Stimulated activated effector memory CD8-positive, alpha-beta T cell treated with anti-CD3 and anti-CD28 coated beads, Interleukin-12 subunit alpha, Interleukin-12 subunit beta, amount 100 ng/mL, for 72 hours (primary cell): Measurements from ENCODE around the gene RPE.
A peak's percentile ranks its signal among the peaks of the same experiment; 100 is the strongest.

Source experiments
- ATAC-seq: fragments of 150-1000 bp; cut with Tn5 transposase; 2 replicates; pipeline ENCODE4 v1.10.0; 2021
- DNase-seq, 2 donors: peaks; one replicate each; pipeline ENCODE4 v3.0.0; 2021 to 2022; ENCODE audit warnings: low spot score in 2 of 2
- H3K27ac Mint-ChIP-seq: one replicate; pipeline ENCODE4 v1.8.0; 2022; ENCODE audit warnings: mild to moderate bottlenecking, mixed read lengths
- H3K36me3 Mint-ChIP-seq: one replicate; pipeline ENCODE4 v1.8.0; 2022; ENCODE audit warnings: mild to moderate bottlenecking, mixed read lengths
- H3K4me1 Mint-ChIP-seq: one replicate; pipeline ENCODE4 v1.8.0; 2022; ENCODE audit warnings: mixed read lengths
- H3K4me3 Mint-ChIP-seq: one replicate; pipeline ENCODE4 v1.8.0; 2022; ENCODE audit warnings: mild to moderate bottlenecking, mixed read lengths
- H3K9me3 Mint-ChIP-seq: one replicate; pipeline ENCODE4 v1.8.0; 2022; ENCODE audit warnings: mixed read lengths

The RPE gene

GRCh38 chr2:210002158-210003157 lies at the start of gene RPE:
Gene RPE (plus strand): TSS chr2:210002638. CDS start chr2:210002662, 24 bp downstream.
- peaks cover 34% of the 10 kb centered on the region for H3K36me3 Mint-ChIP-seq

GRCh38 chr2:209956271-209956670 lies 46.2 kb upstream of the RPE start:
- Mint-ChIP-seq H3K36me3 (no peaks in the 10 kb centered on the region), H3K9me3 (no peaks in the 10 kb centered on the region), H3K4me3 (no peak overlapping the region), H3K27ac (no peak overlapping the region), H3K4me1 (no peaks in the 10 kb centered on the region)
- ATAC-seq (no peak), DNase-seq (no peak)

More at GRCh38 chr2:210002158-210003157, at the start of gene RPE:
- Mint-ChIP-seq H3K4me1 (peaks cover 45% of the 10 kb centered on the region), H3K27ac (peak within 1 kb of the TSS; percentile 96), H3K4me3 (peak within 1 kb of the TSS; percentile 97), H3K9me3 (no peaks in the 10 kb centered on the region)
- ATAC-seq: peak; percentile 99
- peak; percentile 91 to 98 for DNase-seq

- no peak overlapping the region for H3K4me3 Mint-ChIP-seq
- no peak overlapping the region for H3K27ac Mint-ChIP-seq
- no peaks in the 10 kb centered on the region for H3K4me1 Mint-ChIP-seq
- H3K36me3 Mint-ChIP-seq: no peaks in the 10 kb centered on the region
- DNase-seq (no peak), ATAC-seq (no peak)
- no peaks in the 10 kb centered on the region for H3K9me3 Mint-ChIP-seq
These were observed 44.4 kb upstream of the RPE start for GRCh38 chr2:209958016-209958415.

DNA sequence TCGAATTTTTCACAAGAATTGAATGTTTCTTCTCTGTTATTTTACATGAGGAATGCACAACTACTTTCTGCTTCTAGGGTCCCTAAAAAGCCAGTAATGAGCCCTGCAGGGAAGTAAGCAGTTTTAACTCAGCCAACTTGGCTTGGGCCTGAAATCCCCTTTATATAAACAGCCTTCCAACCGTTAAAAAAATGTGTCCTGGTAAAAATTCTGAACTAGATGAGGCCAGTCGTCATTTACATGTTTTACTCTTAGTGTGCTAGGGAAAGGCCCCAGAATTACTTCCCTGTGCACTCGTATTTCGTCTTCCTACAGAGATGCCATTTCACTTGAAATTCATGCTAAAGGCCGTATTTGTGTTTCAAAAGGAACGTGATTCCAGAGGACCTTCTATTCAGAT lies 42.4 kb upstream of the RPE start:
- Mint-ChIP-seq H3K9me3 (no peaks in the 10 kb centered on the region), H3K4me3 (no peak overlapping the region), H3K36me3 (no peaks in the 10 kb centered on the region), H3K4me1 (no peaks in the 10 kb centered on the region), H3K27ac (no peak overlapping the region)
- no peak for DNase-seq
- ATAC-seq: no peak

DNA sequence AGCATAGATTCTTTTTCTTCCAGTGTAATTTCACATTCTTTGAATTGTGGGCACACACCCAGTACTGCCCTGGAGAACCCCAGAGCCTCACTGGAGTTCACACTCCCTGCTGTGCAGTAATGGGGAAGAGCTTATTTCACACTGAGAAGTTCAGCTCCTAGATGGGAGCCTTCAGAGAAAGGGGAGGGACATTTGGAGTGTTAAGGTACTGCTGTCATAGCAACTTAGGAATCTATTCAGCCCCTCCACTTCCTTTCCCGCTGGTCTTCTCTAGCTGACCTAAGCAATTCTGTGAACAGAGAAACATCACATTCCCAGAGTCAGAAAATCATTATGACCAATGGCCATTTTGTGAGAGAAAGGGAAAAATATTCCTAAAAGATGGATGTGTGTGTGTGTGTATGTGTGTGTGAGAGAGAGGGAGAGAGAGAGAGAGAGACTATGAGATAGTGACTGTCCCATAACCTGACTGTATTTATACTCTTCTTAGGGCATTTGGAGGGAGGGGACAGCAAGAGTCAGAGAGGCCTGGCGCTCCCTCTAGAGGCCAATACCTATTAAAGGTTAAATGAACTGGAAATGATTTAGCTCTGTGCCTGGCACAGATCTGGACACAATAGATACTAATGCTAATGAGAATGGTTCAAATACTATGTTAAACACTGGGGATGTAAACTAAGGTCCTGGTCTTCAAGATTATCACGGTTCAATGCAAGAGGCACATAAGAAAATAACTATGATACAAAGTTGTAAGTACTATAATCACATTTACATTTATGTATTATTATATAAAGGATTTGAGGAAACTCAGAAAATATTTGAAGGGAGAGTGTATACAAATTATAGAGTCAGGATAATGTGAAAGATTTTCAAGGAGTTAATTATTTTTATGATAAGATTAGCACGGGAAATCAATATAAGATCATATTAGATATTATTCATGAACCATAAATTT lies 41.5 kb upstream of the RPE start:
- DNase-seq: peak in 1 of 2 donors; percentile 52

GRCh38 chr2:209965723-209966122 lies 36.7 kb upstream of the RPE start:
- Mint-ChIP-seq H3K36me3 (no peaks in the 10 kb centered on the region), H3K9me3 (no peaks in the 10 kb centered on the region)
- no peak for DNase-seq

More for the DNA sequence above, 41.5 kb upstream of the RPE start:
- no peaks in the 10 kb centered on the region for H3K9me3 Mint-ChIP-seq
- no peak overlapping the region for H3K4me3 Mint-ChIP-seq
- ATAC-seq: peak; percentile 74
- no peaks in the 10 kb centered on the region for H3K36me3 Mint-ChIP-seq
- no peak overlapping the region for H3K27ac Mint-ChIP-seq
- H3K4me1 Mint-ChIP-seq: no peaks in the 10 kb centered on the region

DNA sequence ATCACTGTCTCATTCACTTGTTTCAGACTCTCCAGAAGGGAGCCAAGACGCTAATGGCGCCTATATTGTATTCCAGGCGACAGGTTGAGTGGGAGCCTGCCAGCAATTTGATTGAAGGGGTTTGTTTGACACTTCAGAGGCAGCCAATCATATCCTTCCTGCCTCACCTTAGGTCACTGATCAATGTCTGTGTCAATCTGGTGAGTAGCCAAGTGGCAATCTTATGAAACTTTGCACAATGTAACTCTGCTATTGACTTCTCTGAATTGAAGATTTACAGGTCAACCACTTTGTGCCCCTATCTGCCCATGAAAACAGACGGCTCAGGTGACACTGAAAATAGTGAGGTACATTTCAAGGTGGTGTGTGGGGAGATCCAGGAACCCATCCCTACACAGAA lies 32.7 kb upstream of the RPE start:
- Mint-ChIP-seq H3K4me3 (no peak overlapping the region), H3K36me3 (no peaks in the 10 kb centered on the region), H3K9me3 (no peaks in the 10 kb centered on the region), H3K27ac (no peak overlapping the region), H3K4me1 (no peaks in the 10 kb centered on the region)
- DNase-seq (no peak), ATAC-seq (no peak)

More at GRCh38 chr2:209965723-209966122, 36.7 kb upstream of the RPE start:
- no peak for ATAC-seq
- no peaks in the 10 kb centered on the region for H3K4me1 Mint-ChIP-seq
- no peak overlapping the region for H3K4me3 Mint-ChIP-seq
- no peak overlapping the region for H3K27ac Mint-ChIP-seq

- no peaks in the 10 kb centered on the region for H3K4me1 Mint-ChIP-seq
- no peaks in the 10 kb centered on the region for H3K9me3 Mint-ChIP-seq
- no peak overlapping the region for H3K4me3 Mint-ChIP-seq
- H3K36me3 Mint-ChIP-seq: no peaks in the 10 kb centered on the region
- no peak for ATAC-seq
- DNase-seq: no peak
- no peak overlapping the region for H3K27ac Mint-ChIP-seq
These were observed 32.2 kb upstream of the RPE start for GRCh38 chr2:209970271-209970670.

DNA sequence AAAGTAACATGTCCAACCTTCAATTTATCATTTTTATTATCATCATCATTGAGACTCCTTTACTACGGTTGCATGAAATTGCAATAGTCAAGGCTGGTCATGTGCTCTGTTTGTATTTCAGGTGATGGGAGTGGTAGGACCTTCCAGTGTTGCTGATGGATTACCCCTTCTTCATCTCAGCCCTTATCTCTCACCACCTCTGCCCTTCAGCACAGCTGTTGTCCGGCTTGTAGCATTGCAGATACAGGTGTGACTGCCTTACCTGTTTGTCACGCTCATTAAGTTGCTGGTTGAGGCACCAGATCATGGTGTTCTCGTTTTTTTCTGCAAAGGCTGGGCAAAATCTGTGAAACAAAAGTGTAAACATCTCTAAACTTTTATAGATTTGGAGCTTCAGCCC lies 31.7 kb upstream of the RPE start:
- no peaks in the 10 kb centered on the region for H3K4me1 Mint-ChIP-seq
- H3K9me3 Mint-ChIP-seq: no peaks in the 10 kb centered on the region
- ATAC-seq: no peak
- no peak overlapping the region for H3K27ac Mint-ChIP-seq
- H3K4me3 Mint-ChIP-seq: no peak overlapping the region
- H3K36me3 Mint-ChIP-seq: no peaks in the 10 kb centered on the region
- no peak for DNase-seq

DNA sequence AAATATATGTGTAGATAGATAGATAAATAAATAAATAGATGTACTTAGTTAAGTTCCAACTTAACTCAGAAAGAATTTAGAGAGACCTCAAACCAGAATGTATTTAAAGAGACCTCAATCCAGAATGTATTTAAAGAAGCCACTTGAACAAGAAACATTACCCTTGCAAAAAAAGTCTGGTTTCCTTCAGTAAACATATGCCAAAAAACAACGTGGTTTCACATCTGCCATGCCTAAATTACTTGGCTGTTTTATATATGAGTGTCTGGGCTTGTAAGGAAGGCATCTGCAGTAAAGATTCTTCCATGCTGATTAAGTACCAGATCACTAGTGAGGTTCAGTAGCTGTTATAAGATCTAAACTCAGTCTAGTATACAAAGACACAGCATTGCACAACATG lies 29.1 kb upstream of the RPE start:
- H3K36me3 Mint-ChIP-seq: no peaks in the 10 kb centered on the region
- no peak overlapping the region for H3K27ac Mint-ChIP-seq
- no peak for DNase-seq
- no peak for ATAC-seq
- no peaks in the 10 kb centered on the region for H3K4me1 Mint-ChIP-seq
- H3K4me3 Mint-ChIP-seq: no peak overlapping the region
- no peaks in the 10 kb centered on the region for H3K9me3 Mint-ChIP-seq

- Mint-ChIP-seq H3K9me3 (no peaks in the 10 kb centered on the region), H3K27ac (no peak overlapping the region), H3K4me1 (no peaks in the 10 kb centered on the region), H3K36me3 (no peaks in the 10 kb centered on the region), H3K4me3 (no peak overlapping the region)
- DNase-seq (no peak), ATAC-seq (no peak)
These were observed 27.9 kb upstream of the RPE start for GRCh38 chr2:209974576-209974975.

DNA sequence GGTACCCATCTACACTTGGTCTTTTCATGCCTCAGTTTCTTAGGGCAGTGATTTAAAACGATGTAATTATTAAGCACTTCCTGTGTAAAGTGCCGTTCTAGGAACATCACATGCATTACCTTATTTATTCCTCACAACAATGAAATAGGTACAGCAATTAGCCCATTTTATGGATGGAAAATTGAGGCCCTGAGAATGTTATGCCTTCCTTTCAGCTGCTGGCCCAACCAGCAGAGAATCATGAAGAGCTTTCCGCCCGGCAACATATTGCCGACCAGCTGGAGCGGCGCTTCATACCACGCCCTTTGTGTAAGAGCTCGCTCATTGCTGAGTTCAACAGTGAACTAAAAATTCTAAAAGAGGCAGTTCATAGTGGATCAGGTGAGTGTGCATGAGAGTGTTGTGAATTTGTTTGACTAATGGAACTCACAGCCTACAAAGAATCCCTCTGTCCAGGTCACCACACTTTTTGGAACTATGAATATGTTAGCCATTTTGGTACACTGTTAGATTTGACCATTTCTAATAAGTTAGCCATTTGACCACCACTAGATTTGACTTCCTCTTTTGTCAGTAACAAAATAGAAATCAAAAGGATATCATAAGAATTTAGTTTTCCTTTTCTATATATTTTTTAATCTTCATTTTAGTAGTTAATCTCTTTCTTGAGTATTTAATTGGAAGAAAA lies 25.6 kb upstream of the RPE start:
- ATAC-seq: no peak
- no peaks in the 10 kb centered on the region for H3K9me3 Mint-ChIP-seq

DNA sequence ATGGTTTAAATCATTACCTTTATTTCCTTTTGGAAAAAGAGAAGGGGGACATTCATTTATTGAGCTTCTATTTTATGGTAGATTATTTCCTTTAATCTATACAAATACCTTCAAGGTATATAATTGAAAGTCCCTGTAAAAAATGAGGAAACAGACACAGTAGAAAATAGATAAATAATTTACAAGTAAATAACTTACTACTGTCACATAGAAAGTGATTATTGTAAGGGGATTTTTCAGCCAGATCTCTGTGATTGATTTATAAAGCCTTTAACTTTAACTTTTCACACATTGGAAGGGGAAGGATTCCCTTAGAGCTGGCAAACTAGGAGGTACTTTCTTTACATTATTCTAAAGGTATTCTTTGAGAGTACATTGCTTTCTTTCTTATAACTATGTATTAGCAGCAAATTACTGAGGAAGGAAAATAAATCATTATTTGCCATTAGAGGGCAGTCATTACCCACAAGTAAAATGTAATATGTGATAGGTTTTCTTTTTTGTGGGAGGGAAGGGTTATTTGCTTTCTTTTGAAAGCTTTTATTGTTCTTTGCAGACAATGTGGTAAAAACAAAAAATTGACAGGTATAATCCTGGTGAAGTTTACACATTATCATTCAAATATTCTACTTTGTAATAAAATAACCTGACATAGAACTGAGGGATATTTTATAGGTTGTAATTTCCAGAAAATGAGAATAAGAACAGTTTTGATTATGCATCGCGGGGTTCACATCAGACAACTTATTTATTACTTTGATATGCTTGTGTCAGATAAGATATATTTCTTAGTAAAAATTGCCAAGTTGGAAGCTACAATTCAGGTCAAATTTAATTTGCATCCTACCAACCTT lies 24.8 kb upstream of the RPE start:
- no peak for DNase-seq

More for the DNA sequence above, 25.6 kb upstream of the RPE start:
- Mint-ChIP-seq H3K27ac (no peak overlapping the region), H3K4me1 (no peaks in the 10 kb centered on the region), H3K36me3 (no peaks in the 10 kb centered on the region), H3K4me3 (no peak overlapping the region)
- DNase-seq: no peak

DNA sequence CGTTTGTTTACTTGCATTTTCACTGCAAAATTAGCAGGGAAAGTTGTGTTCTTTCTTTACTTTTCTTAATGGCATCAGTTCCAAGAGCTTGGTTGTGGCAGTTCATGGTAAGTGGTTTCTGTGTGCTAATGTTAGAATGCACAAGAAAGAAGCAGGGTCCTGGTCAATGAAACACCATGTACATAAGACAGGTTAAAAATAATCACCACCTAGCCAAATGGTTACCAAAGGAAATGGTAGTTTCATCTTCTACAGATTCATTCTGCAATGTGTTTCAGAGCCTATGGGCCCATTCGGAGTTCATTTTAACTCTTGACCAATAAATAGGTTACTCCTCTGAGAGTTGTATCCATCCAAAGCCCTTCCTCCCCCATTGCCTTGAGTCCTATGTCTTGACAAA lies 18.1 kb upstream of the RPE start:
- no peak for DNase-seq
- Mint-ChIP-seq H3K4me1 (no peaks in the 10 kb centered on the region), H3K36me3 (no peaks in the 10 kb centered on the region), H3K9me3 (no peaks in the 10 kb centered on the region), H3K4me3 (no peak overlapping the region), H3K27ac (no peak overlapping the region)
- no peak for ATAC-seq

More for the DNA sequence above, 24.8 kb upstream of the RPE start:
- Mint-ChIP-seq H3K27ac (no peak overlapping the region), H3K9me3 (no peaks in the 10 kb centered on the region), H3K4me1 (no peaks in the 10 kb centered on the region), H3K36me3 (no peaks in the 10 kb centered on the region), H3K4me3 (no peak overlapping the region)
- no peak for ATAC-seq
